NCI-H82 treated with DMSO at 0.1 percent for 48 hours (cell line): ENCODE data around the gene P2RX7.
"Not testable (repeated sequence)": the region's sequence is repeated elsewhere in the genome, so short reads cannot be mapped to it uniquely, and the experiment has no call there.

Experiments
- DNase-seq: peaks from one replicate; lab custom pipeline; 2025; ENCODE audit not compliant: unreplicated experiment; lab: John Stamatoyannopoulos, UW

Gene P2RX7

GRCh38 chr12:121202407-121203355 lies 70.0 kb downstream of the P2RX7 start:
- DNase-seq, result peak; percentile 17

GRCh38 chr12:121203482-121203881 lies 70.8 kb downstream of the P2RX7 start:
- DNase-seq, result no peak

GRCh38 chr12:121205491-121205890 lies 72.8 kb downstream of the P2RX7 start:
- no peak for DNase-seq

DNA sequence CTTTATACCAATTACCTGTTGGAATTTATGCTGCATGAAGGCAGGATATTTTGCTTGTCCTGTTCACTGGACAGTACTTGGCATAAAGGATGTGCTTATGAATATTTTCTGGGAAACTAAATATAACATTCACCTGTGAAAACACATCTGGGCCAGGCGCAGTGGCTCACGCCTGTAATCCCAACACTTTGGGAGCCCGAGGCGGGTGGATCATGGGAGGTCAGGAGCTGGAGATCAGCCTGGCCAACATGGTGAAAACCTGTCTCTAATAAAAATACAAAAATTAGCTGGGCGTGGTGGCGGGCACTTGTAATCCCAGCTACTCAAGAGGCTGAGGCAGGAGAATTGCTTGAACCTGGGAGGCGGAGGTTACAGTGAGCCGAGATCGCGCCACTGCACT lies 75.9 kb downstream of the P2RX7 start:
- DNase-seq, result not testable (repeated sequence)

DNA sequence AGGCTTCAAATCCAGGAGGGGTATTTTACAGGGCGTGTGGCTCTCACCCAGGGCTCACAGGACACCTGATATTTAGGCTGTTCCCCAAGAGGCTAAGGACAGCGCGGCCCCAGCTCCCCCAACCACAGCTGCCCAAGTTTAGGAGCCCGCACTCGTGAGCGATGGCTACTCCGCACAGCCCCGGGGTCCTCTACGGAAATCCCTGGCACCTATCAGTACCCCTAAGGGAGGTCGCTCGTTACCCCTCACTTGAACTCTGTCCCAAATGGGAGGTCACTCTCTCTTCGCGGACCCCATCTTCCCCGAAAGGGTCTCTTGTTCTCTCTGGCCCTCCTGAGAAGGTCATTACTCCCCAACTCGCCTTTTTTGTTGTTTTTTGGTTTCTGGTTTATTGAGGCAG lies 76.5 kb downstream of the P2RX7 start:
- DNase-seq, result no peak

GRCh38 chr12:121209624-121210572 lies 77.2 kb downstream of the P2RX7 start, which contains the start of gene P2RX4:
Gene P2RX4, plus strand, starts transcription at chr12:121210129. Its CDS starts 36 bp downstream, at chr12:121210165.
- DNase-seq, result no peak

GRCh38 chr12:121212875-121213274 lies 80.2 kb downstream of the P2RX7 start:
- DNase-seq, result no peak

- no peak for DNase-seq
Observed at GRCh38 chr12:121214166-121214777, 81.6 kb downstream of the P2RX7 start.

- DNase-seq, result no peak
Observed at GRCh38 chr12:121214855-121215745, 82.4 kb downstream of the P2RX7 start.

- no peak for DNase-seq
Observed at GRCh38 chr12:121216102-121216501, 83.4 kb downstream of the P2RX7 start.

GRCh38 chr12:121217063-121217462 lies 84.4 kb downstream of the P2RX7 start:
- DNase-seq, result no peak

DNA sequence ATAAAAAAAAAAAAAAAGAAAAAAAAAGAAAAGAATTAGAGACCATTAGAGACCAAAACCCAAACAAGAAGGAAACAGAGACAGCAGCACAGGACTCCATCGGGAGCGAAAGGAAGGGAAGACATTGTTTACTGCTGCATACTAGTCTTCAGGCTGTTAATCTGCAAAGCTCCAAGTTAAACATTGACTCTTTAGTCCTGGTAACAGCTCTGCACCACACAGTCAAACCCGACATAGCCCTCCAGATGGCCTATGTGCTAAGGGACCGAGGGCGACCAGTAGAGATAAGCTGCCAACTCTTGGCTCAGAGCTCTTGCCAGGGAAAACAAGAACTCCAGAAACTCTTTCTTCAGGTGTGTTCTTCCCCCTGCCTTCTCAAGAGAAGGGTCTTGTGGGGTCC lies 85.1 kb downstream of the P2RX7 start:
- no peak for DNase-seq

DNA sequence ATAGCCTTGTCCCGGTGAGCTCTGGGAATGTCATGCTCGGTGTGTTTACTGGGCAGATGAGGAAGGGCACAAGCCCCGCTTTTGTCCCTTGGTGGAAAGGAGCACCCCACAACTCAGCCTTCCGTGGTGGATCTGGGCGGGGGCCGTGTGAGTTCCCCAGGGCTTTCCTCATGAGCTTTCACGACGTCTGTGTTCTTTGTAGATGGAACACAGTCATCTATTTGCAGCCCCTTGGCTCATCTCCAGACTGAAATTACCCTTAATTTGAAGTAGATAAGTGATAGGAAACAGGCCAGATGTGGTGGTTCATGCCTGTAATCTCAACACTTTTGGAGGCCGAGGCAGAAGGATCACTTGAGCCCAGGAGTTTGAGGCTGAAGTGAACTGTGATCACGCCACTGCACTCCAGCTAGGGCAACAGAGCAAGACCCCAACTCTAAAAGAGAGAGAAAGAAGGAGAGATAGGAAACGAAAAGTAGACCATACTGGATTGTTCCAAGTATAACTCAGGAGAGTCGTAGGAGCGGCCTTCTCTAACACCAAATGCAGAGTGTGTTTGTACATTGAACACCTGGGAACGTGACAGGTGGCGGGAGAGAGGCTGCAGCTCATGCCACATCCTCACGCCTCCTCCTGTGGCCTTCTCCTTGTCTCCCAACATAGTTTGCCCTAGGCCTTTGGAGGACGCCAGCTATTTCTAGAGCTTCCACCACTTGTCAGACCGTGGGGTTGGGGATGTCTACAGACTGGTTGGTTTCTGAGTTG lies 86.1 kb downstream of the P2RX7 start:
- no peak for DNase-seq

DNA sequence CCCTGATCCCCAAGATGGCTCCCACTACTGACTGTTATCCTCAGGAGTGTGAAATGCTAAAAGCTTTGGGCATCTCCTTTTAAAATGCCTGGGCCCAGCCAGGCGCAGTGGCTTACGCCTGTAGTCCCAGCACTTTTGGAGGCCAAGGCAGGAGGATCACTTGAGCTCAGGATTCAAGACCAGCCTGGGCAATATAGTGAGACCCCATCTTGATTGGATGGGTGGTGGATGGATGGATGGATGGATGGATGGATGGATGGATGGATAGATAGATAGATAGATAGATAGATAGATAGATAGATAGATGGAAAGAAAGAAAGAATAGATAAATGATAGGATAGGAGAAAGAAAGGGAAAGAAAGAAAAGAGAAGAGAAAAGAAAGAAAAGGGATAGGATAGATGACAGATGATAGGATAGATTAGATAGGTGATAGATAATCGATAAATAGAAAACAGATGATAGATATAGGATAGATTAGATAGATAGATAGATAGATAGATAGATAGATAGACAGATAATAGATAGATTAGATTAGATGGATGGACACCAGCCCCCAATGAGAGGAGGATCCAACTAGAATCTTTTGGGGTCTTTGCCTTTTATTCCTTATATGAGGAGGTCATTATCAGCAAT lies 86.8 kb downstream of the P2RX7 start:
- no peak for DNase-seq

- DNase-seq, result no peak
Observed at GRCh38 chr12:121222847-121223246, 90.2 kb downstream of the P2RX7 start.

DNA sequence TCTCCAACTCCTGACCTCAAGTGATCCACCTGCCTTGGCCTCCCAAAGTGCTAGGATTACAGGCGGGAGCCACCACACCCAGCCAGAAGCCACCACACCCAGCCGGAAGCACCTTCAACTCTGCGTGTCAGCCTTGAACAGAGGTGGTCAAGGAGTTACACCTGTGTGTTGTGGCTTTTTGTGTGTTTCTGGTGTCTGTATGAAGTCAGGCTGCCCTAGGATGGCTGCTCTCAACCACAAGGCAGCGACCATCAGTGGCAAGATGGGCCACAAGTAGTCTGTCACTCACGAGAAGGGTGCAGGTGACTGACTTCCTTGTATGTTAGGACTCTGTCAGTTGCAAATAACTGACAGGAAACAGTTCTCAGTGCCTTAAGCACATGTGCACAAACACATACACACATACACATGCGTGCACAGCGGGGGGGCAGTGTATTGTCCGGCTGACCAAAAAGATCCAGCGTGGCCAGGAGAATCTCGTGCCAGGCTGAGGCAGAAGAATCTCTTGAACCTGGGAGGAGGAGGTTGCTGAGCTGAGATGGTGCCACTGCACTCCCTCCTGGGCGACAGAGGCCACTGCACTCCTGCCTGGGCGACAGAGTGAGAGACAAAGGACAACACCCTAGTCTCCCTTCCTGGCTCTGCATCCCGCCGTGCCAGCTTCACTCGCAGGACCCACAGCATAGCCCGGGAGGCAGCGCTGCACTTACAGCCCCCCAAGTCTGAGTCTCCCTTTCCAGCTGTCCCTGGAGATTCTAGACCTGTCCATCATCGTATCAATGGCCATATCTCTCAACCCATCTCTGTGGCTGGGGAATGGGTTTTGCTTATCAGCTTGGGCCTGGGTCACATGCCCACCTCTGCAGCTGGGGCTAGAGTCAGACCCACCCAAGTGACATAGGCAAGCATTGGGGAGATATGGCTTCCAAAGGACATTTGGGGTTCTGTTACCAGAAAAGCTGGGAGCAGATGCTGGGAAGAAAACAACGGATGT lies 90.9 kb downstream of the P2RX7 start:
- no peak for DNase-seq

DNA sequence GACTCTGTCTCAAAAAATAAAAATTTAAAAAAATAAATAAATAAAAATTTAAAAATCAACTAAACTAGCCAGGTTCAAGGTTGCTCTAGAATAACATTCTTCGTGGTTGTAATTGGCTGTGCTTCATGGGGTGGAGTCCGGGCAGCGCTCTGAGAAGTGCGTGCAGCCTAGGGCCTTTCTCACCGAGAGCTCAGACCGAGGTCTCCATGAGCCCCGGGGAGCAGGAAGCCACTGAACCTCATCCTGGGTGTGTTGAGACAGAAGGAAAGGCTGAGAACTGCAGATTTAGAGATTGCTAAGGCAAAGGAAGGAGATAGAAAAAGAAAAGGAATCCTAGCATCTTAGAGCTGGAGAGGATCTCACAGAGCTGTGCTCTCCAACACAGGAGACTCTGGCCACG lies 91.9 kb downstream of the P2RX7 start:
- no peak for DNase-seq

DNA sequence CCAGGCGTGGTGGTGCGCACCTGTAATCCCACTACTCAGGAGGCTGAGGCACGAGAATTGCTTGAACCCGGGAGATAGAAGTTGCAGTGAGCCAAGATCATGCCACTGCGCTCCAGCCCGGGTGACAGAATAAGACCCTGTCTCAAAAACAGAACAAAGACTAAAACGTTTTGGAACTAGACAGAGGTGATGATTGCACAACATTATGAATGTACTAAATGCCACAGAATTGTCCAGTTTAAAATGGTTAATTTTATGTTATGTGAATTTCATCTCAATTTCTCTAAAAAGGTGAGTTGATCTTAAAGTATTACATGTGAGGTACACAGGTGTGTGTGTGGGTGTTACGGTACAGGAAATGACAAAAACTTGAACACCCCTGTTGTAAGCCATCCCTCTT lies 93.7 kb downstream of the P2RX7 start:
- no peak for DNase-seq
